ENCODE measurements around the gene USH1C.

DNA sequence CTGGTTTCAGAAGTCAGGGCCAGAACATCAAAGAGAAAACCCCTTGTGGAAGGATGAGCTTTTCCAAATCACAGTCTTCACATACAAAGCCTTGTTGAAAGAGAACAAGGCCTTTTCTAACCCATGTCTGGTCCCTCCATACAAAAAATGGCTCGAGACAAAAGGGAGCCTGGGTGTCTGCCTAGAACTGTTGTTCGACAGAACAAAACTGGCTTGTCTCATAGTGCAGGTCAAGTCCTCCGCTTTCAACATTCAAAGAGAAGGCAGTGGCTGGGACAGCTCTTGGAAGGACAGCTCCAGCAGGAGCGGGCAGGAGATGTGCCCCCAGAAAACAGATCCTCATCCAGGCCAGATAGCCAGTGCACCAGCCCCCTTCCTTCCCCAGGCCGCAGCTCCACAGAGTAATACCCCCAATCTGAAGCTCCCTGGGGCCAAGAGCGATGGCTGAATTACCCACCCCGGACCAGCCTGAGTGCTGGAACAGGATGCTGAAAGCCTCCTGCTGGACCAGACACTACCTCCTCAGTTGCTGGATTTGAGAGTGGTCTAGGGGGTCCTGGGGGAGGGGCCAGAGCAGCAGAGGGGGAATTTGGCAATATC, 27.6 kb downstream of the USH1C start:
- TF ChIP-seq, protein P1, sequence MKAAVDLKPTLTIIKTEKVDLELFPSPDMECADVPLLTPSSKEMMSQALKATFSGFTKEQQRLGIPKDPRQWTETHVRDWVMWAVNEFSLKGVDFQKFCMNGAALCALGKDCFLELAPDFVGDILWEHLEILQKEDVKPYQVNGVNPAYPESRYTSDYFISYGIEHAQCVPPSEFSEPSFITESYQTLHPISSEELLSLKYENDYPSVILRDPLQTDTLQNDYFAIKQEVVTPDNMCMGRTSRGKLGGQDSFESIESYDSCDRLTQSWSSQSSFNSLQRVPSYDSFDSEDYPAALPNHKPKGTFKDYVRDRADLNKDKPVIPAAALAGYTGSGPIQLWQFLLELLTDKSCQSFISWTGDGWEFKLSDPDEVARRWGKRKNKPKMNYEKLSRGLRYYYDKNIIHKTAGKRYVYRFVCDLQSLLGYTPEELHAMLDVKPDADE (CRISPR knock-in tag; IDR thresholded peaks at IDR 0.05): no peak
- TF ChIP-seq KAT2B (IDR thresholded peaks at IDR 0.05; ENCODE audit: borderline replicate concordance, low read depth, low read length) (no peak), DPF2 (CRISPR knock-in tag; IDR thresholded peaks at IDR 0.05; ENCODE audit: borderline replicate concordance, low read depth) (no peak), NCOA1 (CRISPR knock-in tag; IDR thresholded peaks at IDR 0.05) (no peak), CTCF (CRISPR knock-in tag; IDR thresholded peaks at IDR 0.05) (no peak), ZNF33B (CRISPR knock-in tag; IDR thresholded peaks at IDR 0.05) (no peak), YY1 (IDR thresholded peaks at IDR 0.05; ENCODE audit: insufficient read depth, insufficient replicate concordance, low read depth, low read length) (no peak), ZNF512 (CRISPR knock-in tag; IDR thresholded peaks at IDR 0.05) (no peak), POLR2G (IDR thresholded peaks at IDR 0.05; ENCODE audit: low read depth, low read length) (no peak), ELF1 (CRISPR knock-in tag; IDR thresholded peaks at IDR 0.05) (no peak)
